HEK293 (cell line): Measurements from ENCODE around the gene APOO.

Experiments
- ELK4 ChIP-seq: IDR thresholded peaks from 2 replicates; pipeline ENCODE4 v1.6.1; 2011; ENCODE audit warnings: mild to moderate bottlenecking, low read depth, low read length, borderline replicate concordance
- HIC1 ChIP-seq: fragments of 450-650 bp; formaldehyde crosslinking; IDR thresholded peaks from 2 replicates; pipeline ENCODE4 v1.5.1; 2016; ENCODE audit warnings: missing biosample characterization, missing genetic modification characterization
- KLF8 ChIP-seq: fragments of 450-650 bp; formaldehyde crosslinking; IDR thresholded peaks from 2 replicates; pipeline ENCODE4 v1.5.1; 2016; ENCODE audit warnings: missing biosample characterization, missing genetic modification characterization
- PATZ1 ChIP-seq: fragments of 450-650 bp; formaldehyde crosslinking; IDR thresholded peaks from 2 replicates; pipeline ENCODE4 v1.5.1; 2016; ENCODE audit warnings: missing biosample characterization, missing genetic modification characterization
- PRDM10 ChIP-seq: fragments of 450-650 bp; formaldehyde crosslinking; IDR thresholded peaks from 2 replicates; pipeline ENCODE4 v1.5.1; 2016; ENCODE audit warnings: missing biosample characterization, missing genetic modification characterization
- YY1 ChIP-seq: fragments of 450-650 bp; formaldehyde crosslinking; IDR thresholded peaks from 2 replicates; pipeline ENCODE4 v1.5.1; 2018; ENCODE audit warnings: missing biosample characterization, missing genetic modification characterization
- ZBTB8A ChIP-seq: fragments of 450-650 bp; formaldehyde crosslinking; IDR thresholded peaks from 2 replicates; pipeline ENCODE4 v1.5.1; 2016; ENCODE audit warnings: missing biosample characterization, missing genetic modification characterization
- ZFHX2 ChIP-seq: fragments of 450-650 bp; formaldehyde crosslinking; conservative IDR thresholded peaks from 2 replicates; pipeline ENCODE4 v1.5.1; 2016; ENCODE audit warnings: missing biosample characterization, missing genetic modification characterization
- ZNF169 ChIP-seq: fragments of 450-650 bp; formaldehyde crosslinking; IDR thresholded peaks from 2 replicates; pipeline ENCODE4 v1.5.1; 2016; ENCODE audit warnings: missing biosample characterization, missing genetic modification characterization
- ZNF274 ChIP-seq, 2 experiments: fragments of 200-500 bp in 1 of 2; fragments of 450-650 bp in 1 of 2; sonication (Bioruptor generic) in 1 of 2; formaldehyde crosslinking in 1 of 2; IDR thresholded peaks; 2 replicates each; pipeline versions ENCODE4 v1.5.1 to v1.6.1; 2014 to 2016; ENCODE audit warnings: borderline replicate concordance in 1 of 2, inconsistent platforms in 1 of 2, low read length in 1 of 2, missing biosample characterization in 1 of 2, missing genetic modification characterization in 1 of 2
- ZNF473 ChIP-seq: fragments of 450-650 bp; formaldehyde crosslinking; IDR thresholded peaks from 2 replicates; pipeline ENCODE4 v1.5.1; 2017; ENCODE audit warnings: missing biosample characterization, missing genetic modification characterization
- ZNF521 ChIP-seq: fragments of 450-650 bp; formaldehyde crosslinking; IDR thresholded peaks from 2 replicates; pipeline ENCODE4 v1.5.1; 2017; ENCODE audit warnings: missing biosample characterization, mild to moderate bottlenecking, missing genetic modification characterization
- ZNF544 ChIP-seq: fragments of 450-650 bp; formaldehyde crosslinking; IDR thresholded peaks from 2 replicates; pipeline ENCODE4 v1.5.0; 2017; ENCODE audit warnings: missing biosample characterization, missing genetic modification characterization
- ZNF629 ChIP-seq: fragments of 450-650 bp; formaldehyde crosslinking; IDR thresholded peaks from 2 replicates; pipeline ENCODE4 v1.5.1; 2017; ENCODE audit warnings: missing biosample characterization, missing genetic modification characterization
- ZNF660 ChIP-seq: fragments of 450-650 bp; IDR thresholded peaks from 2 replicates; pipeline ENCODE4 v1.5.1; 2018; ENCODE audit warnings: missing biosample characterization, mild to moderate bottlenecking, missing genetic modification characterization
- TF ChIP-seq, protein P1 (sequence below): sonication (generic); formaldehyde crosslinking; IDR thresholded peaks from 2 replicates; pipeline ENCODE4 v1.8.1; 2022; ENCODE audit warnings: mild to moderate bottlenecking, moderate library complexity, missing genetic modification reagents
- TF ChIP-seq, protein P2 (sequence below): fragments of 450-650 bp; formaldehyde crosslinking; IDR thresholded peaks from 2 replicates; pipeline ENCODE4 v1.5.1; 2017; ENCODE audit warnings: missing biosample characterization, mild to moderate bottlenecking, missing genetic modification characterization, moderate library complexity

The APOO gene

DNA sequence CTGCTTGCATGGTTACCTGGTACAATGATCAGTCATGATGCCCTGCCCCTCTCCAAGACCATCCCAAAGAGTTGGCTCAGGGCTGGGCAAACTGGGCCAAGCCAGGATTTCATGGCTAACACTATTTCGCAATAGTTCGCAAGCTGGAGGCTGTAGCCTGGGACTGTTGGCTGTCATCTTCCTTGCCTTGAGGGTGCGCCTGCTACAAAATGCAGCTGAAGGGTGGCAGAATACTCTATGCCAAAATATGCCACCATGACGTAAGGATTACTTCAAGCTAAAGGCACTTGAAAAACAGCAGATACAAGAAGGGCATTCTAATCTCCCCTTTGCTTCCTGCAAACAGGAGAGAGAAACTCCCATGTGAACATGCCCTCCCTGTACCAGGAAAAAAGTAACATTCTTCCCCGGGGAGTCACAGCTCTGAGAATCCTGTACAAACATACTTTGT is 103.8 kb downstream of the APOO start (continued):
- peak; percentile 33; the same call in 1 of the 2 replicates for TF ChIP-seq PRDM10 (tag by site-specific recombination)
- peak; percentile 42; the same call in 1 of the 2 replicates for TF ChIP-seq HIC1 (tag by site-specific recombination)
- TF ChIP-seq PATZ1 (tag by site-specific recombination): peak; percentile 35; the same call in 1 of the 2 replicates
- no peak for TF ChIP-seq ZFHX2
- TF ChIP-seq ZNF169 (tag by site-specific recombination): no peak
- TF ChIP-seq, protein P1, sequence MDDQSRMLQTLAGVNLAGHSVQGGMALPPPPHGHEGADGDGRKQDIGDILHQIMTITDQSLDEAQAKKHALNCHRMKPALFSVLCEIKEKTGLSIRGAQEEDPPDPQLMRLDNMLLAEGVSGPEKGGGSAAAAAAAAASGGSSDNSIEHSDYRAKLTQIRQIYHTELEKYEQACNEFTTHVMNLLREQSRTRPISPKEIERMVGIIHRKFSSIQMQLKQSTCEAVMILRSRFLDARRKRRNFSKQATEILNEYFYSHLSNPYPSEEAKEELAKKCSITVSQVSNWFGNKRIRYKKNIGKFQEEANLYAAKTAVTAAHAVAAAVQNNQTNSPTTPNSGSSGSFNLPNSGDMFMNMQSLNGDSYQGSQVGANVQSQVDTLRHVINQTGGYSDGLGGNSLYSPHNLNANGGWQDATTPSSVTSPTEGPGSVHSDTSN (CRISPR knock-in tag): no peak
- no peak for TF ChIP-seq ZNF473
- TF ChIP-seq YY1: no peak
- no peak for TF ChIP-seq KLF8 (tag by site-specific recombination)
- TF ChIP-seq ZNF629 (tag by site-specific recombination): 0 out of 2 replicates have a peak, but pooled peaks have one; percentile 51
- TF ChIP-seq ZBTB8A: no peak
- no peak for TF ChIP-seq ZNF521 (tag by site-specific recombination)
- TF ChIP-seq, protein P2, sequence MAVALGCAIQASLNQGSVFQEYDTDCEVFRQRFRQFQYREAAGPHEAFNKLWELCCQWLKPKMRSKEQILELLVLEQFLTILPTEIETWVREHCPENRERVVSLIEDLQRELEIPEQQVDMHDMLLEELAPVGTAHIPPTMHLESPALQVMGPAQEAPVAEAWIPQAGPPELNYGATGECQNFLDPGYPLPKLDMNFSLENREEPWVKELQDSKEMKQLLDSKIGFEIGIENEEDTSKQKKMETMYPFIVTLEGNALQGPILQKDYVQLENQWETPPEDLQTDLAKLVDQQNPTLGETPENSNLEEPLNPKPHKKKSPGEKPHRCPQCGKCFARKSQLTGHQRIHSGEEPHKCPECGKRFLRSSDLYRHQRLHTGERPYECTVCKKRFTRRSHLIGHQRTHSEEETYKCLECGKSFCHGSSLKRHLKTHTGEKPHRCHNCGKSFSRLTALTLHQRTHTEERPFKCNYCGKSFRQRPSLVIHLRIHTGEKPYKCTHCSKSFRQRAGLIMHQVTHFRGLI: no peak
- no peak for TF ChIP-seq ELK4
- TF ChIP-seq ZNF544 (tag by site-specific recombination): no peak
- TF ChIP-seq ZNF660: no peak
- TF ChIP-seq ZNF274 (IDR thresholded peaks at IDR 0.05; ENCODE audit: low read length): no peak
- no peak for TF ChIP-seq ZNF274 (tag by site-specific recombination; IDR thresholded peaks at IDR 0.05; ENCODE audit: borderline replicate concordance)
